GM12875 (cell line): ENCODE results near the gene ATP23.

ENCODE experiments used
- H3K4me3 ChIP-seq: one replicate; pipeline ENCODE4 v1.5.1; 2011; ENCODE audit warnings: low read depth, low read length, control low read depth
- CTCF ChIP-seq: IDR thresholded peaks from 2 replicates; pipeline ENCODE4 v1.5.1; 2011; ENCODE audit warnings: low read depth, mild to moderate bottlenecking, control low read depth, inconsistent platforms, low read length, moderate library complexity, borderline replicate concordance; ENCODE audit not compliant: insufficient read depth

Gene ATP23

DNA sequence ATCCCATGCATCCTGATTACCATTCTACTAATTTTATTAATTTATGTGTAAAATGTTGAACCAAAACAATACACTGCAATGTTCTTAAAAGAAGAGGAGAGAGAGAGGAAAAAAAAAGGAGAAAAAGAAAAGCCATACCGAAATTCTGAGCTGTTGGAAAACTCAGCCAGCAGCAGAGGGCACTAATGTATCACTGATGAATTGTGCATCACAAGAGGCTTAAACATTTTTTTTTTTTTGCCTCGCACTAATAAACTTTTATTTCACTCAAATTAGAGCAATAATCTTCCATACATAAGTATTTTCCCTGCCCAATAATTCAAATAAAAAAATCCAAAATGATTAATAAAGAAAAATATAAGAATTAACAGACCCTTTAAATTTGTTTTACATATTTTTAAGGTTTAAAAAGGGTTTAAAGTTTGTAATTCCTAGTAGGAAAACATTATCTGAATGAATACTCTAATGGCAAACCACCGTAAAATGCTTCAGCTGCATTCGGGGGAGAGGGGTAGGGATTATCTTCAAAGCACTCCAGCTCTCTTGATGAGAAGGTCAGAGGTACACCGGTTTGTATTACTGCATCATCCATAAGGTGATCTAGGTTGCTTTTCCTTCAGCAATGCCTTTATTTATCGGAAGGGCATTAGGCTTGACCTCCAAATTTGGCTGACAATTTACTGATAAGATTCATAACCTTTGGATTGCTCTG is 41.9 kb downstream of the ATP23 start:
- 0 out of 2 replicates have a peak, but pooled peaks have one; percentile 22 for TF ChIP-seq CTCF
- H3K4me3 ChIP-seq = no peak overlapping the region

DNA sequence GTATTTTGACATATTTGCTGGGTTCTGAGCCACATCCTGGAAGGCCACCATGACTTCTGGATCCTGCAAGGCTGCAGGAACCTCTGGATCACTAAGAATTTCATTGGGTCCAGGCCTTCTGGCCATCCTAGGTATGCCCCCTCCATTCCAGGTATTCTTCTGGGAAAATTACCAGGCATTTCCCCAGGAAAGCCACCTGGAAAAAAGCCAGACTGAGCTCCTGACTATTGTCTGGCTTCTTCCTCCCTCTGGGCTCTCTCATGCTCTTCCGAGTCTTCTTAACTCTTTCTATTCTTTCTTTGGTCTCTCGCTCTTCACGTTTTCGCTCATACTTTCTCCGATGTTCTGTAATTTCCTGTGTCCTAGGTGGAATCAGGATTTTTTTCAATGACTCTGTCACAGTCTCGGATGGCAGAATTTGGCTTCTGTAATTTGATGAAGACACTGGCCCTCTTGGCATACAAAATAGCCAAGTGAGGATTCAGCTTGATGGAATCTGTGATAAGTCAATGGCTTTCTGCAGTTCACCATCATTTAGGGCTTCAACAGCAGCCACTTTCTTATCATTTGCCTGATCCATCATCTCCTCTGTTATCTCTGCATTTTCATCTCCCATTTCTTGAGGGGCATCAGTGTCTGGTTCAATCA is 42.6 kb downstream of the ATP23 start:
- no peak overlapping the region for H3K4me3 ChIP-seq
- TF ChIP-seq CTCF = no peak

- TF ChIP-seq CTCF = no peak
- no peak overlapping the region for H3K4me3 ChIP-seq
Observed at GRCh38 chr12:57984629-57985151, 43.3 kb downstream of the ATP23 start.

GRCh38 chr12:57985685-57986084 is 44.3 kb downstream of the ATP23 start:
- no peak overlapping the region for H3K4me3 ChIP-seq
- TF ChIP-seq CTCF = no peak

- no peak for TF ChIP-seq CTCF
- H3K4me3 ChIP-seq = no peak overlapping the region
Observed at GRCh38 chr12:57989838-57990237, 48.5 kb downstream of the ATP23 start.

DNA sequence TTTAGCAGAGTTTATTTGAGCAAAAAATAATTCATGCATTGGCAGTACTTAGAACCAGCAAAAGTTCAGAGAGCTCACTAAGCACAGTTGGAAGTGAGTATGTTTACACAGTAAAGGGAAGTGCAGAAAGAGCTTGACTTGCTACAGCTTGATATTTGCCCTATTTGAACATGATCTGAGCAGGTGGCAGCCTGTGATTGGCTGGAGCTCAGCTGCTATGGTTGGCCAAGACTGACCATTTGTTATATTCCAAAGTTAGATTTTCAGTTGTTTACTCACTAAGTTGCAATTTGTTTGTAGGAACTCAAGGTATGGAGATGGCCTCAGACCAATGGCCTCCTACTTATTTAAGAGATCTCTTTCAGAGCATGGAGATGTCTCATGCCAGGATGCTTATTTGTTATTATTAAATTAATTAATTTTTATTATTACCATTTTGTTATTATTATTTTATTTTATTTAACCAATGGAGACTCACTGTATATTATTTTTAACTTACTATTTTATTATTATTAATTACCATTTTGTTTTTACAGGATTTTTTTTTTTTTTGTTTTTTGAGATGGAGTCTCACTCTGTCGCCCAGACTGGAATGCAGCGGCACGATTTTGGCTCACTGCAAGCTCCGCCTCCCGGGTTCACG is 49.0 kb downstream of the ATP23 start:
- no peak overlapping the region for H3K4me3 ChIP-seq

More for the DNA sequence above, 49.0 kb downstream of the ATP23 start:
- no peak for TF ChIP-seq CTCF
